ENCODE data around the gene PRSS22. TPM values are rescaled to one million over a fixed set of nuclear protein-coding genes. Genes with fewer than 3 reads are reported as not detected.
A peak's percentile ranks its signal among the peaks of the same experiment; 100 is the strongest.
"Not testable (repeated sequence)": the region's sequence is repeated elsewhere in the genome, so short reads cannot be mapped to it uniquely, and the experiment has no call there.

PRSS22 gene
- total RNA-seq, result 71.8 and 76.0 TPM in 2 replicates

GRCh38 chr16:2857451-2858244 lies at the start of gene PRSS22:
Gene PRSS22, minus strand, starts transcription at chr16:2858170. Its CDS starts 66 bp downstream, at chr16:2858104.
- no peak for TF ChIP-seq CTCF (IDR thresholded peaks at IDR 0.05; ENCODE audit: insufficient read depth, low read length, poor library complexity, severe bottlenecking)
- H3K27me3 ChIP-seq (ENCODE audit: control insufficient read depth, insufficient read depth, low read length), result no peaks in the 10 kb centered on the region
- H3K36me3 ChIP-seq (ENCODE audit: control insufficient read depth, insufficient read depth, low read length), result no peaks in the 10 kb centered on the region
- DNase-seq (ENCODE audit: low read depth), result no peak
- H3K4me3 ChIP-seq (ENCODE audit: low read depth, low read length), result peak within 1 kb of the TSS; percentile 30

GRCh38 chr16:2907084-2907753 lies 49.2 kb upstream of the PRSS22 start:
- DNase-seq (ENCODE audit: low read depth), result not testable (repeated sequence)

GRCh38 chr16:2905988-2906387 lies 48.0 kb upstream of the PRSS22 start:
- no peak for TF ChIP-seq CTCF (IDR thresholded peaks at IDR 0.05; ENCODE audit: insufficient read depth, low read length, poor library complexity, severe bottlenecking)
- H3K27me3 ChIP-seq (ENCODE audit: control insufficient read depth, insufficient read depth, low read length), result no peaks in the 10 kb centered on the region
- no peaks in the 10 kb centered on the region for H3K36me3 ChIP-seq (ENCODE audit: control insufficient read depth, insufficient read depth, low read length)
- DNase-seq (ENCODE audit: low read depth), result no peak
- no peak overlapping the region for H3K4me3 ChIP-seq (ENCODE audit: low read depth, low read length)

More at GRCh38 chr16:2907084-2907753, 49.2 kb upstream of the PRSS22 start:
- not testable (repeated sequence) for H3K4me3 ChIP-seq (ENCODE audit: low read depth, low read length); H3K36me3 ChIP-seq (ENCODE audit: control insufficient read depth, insufficient read depth, low read length); H3K27me3 ChIP-seq (ENCODE audit: control insufficient read depth, insufficient read depth, low read length)
- TF ChIP-seq CTCF (IDR thresholded peaks at IDR 0.05; ENCODE audit: insufficient read depth, low read length, poor library complexity, severe bottlenecking), result peak; percentile 44

- Histone ChIP-seq H3K27me3 (ENCODE audit: control insufficient read depth, insufficient read depth, low read length) (no peaks in the 10 kb centered on the region), H3K4me3 (ENCODE audit: low read depth, low read length) (peak overlapping the region; percentile 92), H3K36me3 (ENCODE audit: control insufficient read depth, insufficient read depth, low read length) (no peaks in the 10 kb centered on the region)
- peak; percentile 89 for DNase-seq (ENCODE audit: low read depth)
- no peak for TF ChIP-seq CTCF (IDR thresholded peaks at IDR 0.05; ENCODE audit: insufficient read depth, low read length, poor library complexity, severe bottlenecking)
Measured at GRCh38 chr16:2905241-2905987, 47.4 kb upstream of the PRSS22 start.

- Histone ChIP-seq H3K36me3 (ENCODE audit: control insufficient read depth, insufficient read depth, low read length) (no peaks in the 10 kb centered on the region), H3K4me3 (ENCODE audit: low read depth, low read length) (peak overlapping the region; percentile 92), H3K27me3 (ENCODE audit: control insufficient read depth, insufficient read depth, low read length) (no peaks in the 10 kb centered on the region)
- no peak for TF ChIP-seq CTCF (IDR thresholded peaks at IDR 0.05; ENCODE audit: insufficient read depth, low read length, poor library complexity, severe bottlenecking)
- DNase-seq (ENCODE audit: low read depth), result no peak
Measured at GRCh38 chr16:2904922-2905240, 46.9 kb upstream of the PRSS22 start.

All from kidney epithelial cell (primary cell).